Non-pigmented ciliary epithelial cell (primary cell): ENCODE measurements around the gene TOX2.
A peak's percentile ranks its signal among the peaks of the same experiment; 100 is the strongest.

Source experiments
- DNase-seq: peaks from one replicate; pipeline ENCODE4 v3.0.0-alpha.2; 2010; ENCODE audit warnings: low read depth

Gene TOX2

GRCh38 chr20:43914311-43915210 lies at the start of gene TOX2:
Gene TOX2 (plus strand): TSS chr20:43914852. CDS start chr20:43914892, 40 bp downstream.
- DNase-seq = no peak

GRCh38 chr20:43868091-43868490 lies 46.6 kb upstream of the TOX2 start:
- no peak for DNase-seq

GRCh38 chr20:43870484-43870883 lies 44.2 kb upstream of the TOX2 start:
- no peak for DNase-seq

GRCh38 chr20:43878776-43879175 lies 35.9 kb upstream of the TOX2 start:
- DNase-seq = no peak

- DNase-seq = no peak
Observed at GRCh38 chr20:43893930-43894329, 20.7 kb upstream of the TOX2 start.

GRCh38 chr20:43894491-43894890 lies 20.2 kb upstream of the TOX2 start:
- DNase-seq = no peak

- no peak for DNase-seq
Observed at GRCh38 chr20:43895235-43895634, 19.4 kb upstream of the TOX2 start.

- no peak for DNase-seq
Observed at GRCh38 chr20:43899274-43900120, 15.2 kb upstream of the TOX2 start.

- DNase-seq = no peak
Observed at GRCh38 chr20:43900121-43900466, 14.6 kb upstream of the TOX2 start.

- no peak for DNase-seq
Observed at GRCh38 chr20:43900496-43900895, 14.2 kb upstream of the TOX2 start.

GRCh38 chr20:43901296-43901695 lies 13.4 kb upstream of the TOX2 start:
- no peak for DNase-seq

- no peak for DNase-seq
Observed at GRCh38 chr20:43903953-43904826, 10.5 kb upstream of the TOX2 start.

GRCh38 chr20:43904827-43905177 lies 9.8 kb upstream of the TOX2 start:
- DNase-seq = no peak

- no peak for DNase-seq
Observed at GRCh38 chr20:43906505-43907034, 8.1 kb upstream of the TOX2 start.

GRCh38 chr20:43909211-43909610 lies 5.4 kb upstream of the TOX2 start:
- DNase-seq = no peak

- DNase-seq = no peak
Observed at GRCh38 chr20:43909720-43910119, 4.9 kb upstream of the TOX2 start.

GRCh38 chr20:43910564-43910963 lies 4.1 kb upstream of the TOX2 start:
- DNase-seq = no peak

GRCh38 chr20:43911066-43911465 lies 3.6 kb upstream of the TOX2 start:
- DNase-seq = peak; percentile 40

- no peak for DNase-seq
Observed at GRCh38 chr20:43913291-43914025, 1.2 kb upstream of the TOX2 start.

- no peak for DNase-seq
Observed at GRCh38 chr20:43915211-43916072, 790 bp downstream of the TOX2 start.
